ENCODE results near the gene MAST4.

Gene MAST4

DNA sequence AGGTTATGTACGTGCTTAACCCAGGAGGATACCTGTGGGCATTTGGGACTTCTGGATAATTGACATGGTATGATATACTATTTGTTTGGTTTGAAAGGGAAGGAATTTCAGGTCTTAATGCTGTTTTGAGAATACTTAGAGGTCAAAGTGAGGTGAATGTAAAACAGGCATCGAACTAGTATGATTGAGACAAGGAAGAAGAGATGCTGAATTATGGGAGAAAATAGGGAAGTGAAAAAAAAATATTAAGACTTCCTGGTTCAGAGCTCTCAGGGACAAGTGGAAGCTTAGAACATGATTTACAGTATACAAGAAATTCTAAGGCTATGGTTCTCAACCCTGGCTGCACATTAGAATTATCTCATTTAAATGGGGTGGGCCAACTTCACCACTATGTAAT lies 485.1 kb downstream of the MAST4 start:
- no peak for DNase-seq (ENCODE audit: low read depth)

DNA sequence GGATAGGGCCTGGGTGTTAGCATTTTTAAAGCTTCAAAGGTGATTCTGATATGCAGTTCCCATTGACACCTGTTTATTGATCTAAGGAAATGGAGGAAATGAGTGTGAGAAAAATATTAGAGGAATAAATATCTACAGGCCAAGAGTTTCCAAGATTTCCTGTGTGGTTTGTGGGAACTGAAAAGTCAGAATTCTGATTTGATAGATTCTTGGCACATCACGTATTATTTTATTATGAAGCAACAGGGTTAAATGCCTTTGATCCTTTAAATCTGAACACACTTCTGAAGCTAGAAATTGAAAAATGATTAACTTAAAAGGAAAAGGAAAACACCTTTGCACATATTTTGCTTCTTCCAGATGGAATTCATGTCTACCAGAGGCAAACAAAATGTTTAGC lies 486.7 kb downstream of the MAST4 start:
- no peak for DNase-seq (ENCODE audit: low read depth)

DNA sequence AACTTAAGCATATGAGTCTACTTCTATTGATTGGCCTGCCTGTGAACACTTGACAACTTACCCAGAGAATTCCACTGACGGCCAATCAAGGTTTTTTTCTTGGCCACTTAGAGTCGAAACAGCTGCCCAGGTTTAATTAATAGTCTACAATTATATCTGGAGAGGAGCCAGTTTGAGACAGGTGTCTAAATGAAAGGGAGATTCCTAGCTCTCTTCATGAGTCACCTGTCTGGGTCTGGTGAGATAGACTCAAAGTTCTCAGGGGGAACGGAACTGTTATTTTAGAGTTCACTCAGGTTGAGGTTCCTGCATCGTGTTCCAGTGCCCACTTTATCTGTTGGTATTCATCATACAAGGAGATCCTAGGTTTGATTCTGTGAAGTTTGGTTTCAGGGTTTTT lies 489.4 kb downstream of the MAST4 start:
- DNase-seq (ENCODE audit: low read depth), result no peak

DNA sequence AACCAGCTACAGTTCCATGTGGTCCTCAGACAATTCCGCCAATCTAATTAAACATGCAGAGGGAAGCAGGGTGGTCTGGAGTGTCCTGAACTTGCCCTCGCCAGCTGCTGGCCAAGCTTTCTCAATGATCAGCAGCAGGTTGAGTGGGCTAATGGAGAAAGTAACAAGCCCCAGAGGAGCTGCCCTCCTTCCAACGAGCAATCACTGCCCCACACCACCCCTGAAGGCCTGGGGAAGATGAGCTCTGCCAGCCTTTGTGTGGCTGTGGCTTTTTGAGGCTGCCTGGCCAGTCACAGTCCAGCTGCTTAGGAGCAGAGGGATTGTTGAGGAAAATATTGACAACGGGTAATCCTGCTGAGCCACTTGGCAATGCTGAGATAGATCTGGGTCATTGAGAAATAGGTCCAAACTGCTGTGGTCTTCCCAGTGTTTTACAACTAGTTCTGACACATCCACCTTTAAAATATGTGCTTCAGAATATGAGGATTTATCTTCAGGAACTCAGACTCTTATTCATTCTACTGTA lies 493.1 kb downstream of the MAST4 start:
- DNase-seq (ENCODE audit: low read depth), result peak; percentile 45

DNA sequence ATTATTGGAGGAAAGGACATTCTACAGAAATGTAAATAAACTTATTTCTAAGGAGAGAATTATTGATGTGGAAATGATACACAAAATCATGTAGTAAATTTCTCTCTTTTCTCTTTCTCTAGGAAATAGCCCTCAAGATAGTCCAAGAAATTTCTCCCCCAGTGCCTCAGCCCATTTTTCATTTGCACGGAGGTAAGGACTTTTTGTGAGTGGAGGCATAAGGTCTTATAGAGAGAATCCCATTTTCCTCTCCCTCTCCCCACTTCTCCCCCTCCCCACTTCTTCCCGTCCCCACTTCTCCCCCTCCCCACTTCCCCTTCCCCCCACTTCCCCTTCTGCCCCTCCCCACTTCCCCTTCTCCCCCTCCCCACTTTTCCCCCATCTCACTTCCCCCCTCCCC lies 493.8 kb downstream of the MAST4 start:
- DNase-seq (ENCODE audit: low read depth), result no peak

DNA sequence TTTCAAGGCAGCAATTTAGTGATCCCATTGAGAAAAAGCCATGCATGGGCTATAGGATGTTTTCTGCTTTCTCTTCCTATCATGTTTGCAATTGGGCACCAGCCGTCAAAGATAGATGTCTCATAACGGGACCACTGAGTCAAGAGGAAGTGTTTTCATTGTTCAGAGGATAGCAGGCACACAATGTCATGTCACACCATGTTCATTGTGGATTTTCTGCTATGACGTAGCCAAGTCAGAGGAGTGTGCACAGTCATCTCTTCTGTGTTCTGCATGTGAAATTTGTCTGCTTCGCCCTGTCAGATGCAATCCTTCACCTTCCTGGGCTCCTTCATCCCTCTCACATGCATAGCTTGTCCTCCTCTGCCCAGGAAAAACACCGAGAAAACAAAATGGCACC lies 494.4 kb downstream of the MAST4 start:
- DNase-seq (ENCODE audit: low read depth), result no peak

DNA sequence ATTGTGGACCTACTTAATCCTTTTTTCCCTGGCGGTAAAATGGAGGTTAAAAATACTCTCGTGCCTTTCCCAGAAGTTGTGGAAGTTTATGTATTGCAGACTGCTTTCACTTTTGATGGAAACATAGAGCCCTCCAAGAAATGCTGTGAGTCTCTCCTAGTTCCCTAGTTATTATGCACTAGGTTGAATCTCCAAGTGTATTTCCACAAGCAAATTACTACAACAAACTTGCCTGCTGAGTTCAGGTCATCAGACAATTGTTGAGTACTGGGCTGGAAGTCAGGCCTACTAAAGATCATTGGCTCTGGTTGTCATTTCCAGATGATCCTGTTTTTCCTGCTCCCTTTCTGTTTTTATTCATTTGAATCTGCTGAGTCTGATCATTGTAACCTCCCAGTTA lies 496.3 kb downstream of the MAST4 start:
- peak; percentile 29 for DNase-seq (ENCODE audit: low read depth)

DNA sequence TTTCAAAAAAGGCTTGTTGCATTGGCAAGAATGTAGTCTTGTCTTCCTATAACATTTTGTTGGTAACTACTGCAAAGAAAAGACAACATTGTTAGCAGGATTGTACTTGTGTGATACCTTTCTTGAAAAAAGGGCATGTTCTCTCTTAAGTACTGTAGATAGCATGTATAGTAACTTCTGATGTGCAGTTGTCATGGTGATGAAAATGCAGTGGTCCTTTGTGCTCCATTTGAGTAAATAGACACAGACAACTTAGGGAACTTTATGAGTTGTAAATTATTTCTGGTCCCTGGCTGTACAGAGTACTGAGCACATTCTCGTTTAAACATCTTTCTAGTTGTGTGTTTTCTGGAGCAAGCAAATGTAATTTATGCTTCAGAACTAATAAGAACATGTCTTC lies 497.1 kb downstream of the MAST4 start:
- DNase-seq (ENCODE audit: low read depth), result no peak

DNA sequence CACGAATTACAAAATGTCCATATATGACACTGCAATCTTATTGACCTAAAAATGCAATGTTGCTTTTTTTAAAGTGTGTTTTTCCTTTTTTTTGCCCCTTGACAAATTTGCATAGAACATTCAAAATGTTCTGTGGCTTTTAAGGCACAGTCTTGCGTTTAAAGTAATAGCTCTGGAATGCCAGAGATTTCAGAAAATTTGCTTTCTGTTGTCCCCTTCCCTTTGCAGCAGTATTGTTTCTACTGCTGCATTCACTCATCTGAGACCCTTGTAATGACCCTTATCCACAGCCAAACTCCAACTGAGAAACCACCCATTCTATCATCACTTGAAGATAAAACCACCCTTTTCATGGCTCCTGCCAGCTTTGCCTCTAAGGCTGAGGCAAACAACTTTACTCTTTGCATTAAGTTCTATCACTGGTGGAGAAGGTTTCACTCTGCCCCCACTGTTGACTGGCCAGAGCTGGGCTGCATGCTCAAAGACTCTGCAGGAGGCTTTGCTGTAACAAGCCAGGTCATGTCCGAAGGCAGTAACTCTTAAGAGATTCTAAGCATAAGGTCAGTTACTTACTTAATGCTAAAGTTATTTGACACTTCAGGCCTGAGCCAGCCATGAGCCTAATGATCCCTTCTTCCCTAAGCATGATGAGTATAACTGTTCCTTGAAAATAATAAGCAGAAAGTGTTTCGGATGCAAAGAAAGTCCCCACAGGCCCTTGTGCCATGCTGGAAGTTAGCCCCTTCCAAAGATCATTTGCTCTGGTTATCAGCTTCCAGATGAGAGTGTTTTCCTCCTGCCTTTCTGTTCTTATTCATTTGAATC lies 498.5 kb downstream of the MAST4 start:
- DNase-seq (ENCODE audit: low read depth), result peak; percentile 35

DNA sequence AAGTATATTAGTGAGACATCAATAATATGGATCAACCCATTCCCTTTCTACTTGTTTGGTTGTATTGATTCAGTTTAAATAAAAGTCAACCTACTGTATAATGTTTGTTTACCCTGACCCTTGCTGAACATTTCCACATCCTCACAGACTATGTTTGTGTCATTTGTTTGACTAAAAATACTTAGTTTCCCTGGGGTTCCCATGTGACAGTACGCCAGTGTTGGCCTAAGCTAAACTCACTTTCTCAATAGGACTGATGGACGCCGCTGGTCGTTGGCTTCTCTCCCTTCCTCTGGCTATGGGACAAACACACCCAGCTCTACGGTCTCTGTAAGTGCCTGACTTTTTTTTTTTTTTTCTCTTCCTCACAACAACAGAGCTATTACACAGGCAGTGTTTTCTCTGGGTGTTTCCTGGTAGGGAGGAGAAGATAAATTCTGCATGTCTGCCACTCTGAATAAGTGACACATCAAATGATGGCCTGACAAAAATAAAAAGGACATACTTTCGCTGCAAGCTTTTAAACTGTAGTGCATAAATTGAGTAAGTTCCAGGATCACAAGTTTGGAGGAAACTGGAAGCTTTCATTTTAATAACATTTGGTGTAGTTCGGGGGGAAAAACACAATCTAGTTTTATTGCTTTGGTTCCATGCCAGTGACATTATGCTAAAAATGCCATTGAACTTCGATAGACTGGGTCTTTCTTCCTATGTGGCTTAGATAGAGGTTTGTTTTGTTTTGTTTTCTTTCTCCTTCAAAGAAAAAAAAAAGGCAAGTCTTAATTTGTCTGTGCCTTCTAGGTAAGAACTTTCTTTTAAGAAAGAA lies 499.4 kb downstream of the MAST4 start:
- peak; percentile 42 for DNase-seq (ENCODE audit: low read depth)

DNA sequence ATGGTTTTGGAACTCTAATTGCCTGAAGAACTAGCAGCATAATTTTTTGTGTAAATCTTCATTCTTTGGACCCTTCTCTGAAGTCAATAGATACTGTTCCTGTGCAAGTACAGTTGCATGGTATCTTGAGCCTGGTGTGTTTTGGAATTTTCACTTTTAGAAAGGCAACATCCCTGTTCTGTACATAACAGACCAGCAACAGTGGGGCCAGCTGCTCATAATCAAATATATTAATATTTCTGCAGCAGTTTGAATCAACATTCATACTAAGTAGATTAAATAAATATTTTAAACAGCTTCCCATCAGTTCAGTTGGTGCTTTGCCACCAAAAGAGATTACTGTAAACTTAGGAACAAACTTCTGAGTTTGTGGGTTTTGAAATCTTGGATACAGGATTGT lies 502.5 kb downstream of the MAST4 start:
- no peak for DNase-seq (ENCODE audit: low read depth)

DNA sequence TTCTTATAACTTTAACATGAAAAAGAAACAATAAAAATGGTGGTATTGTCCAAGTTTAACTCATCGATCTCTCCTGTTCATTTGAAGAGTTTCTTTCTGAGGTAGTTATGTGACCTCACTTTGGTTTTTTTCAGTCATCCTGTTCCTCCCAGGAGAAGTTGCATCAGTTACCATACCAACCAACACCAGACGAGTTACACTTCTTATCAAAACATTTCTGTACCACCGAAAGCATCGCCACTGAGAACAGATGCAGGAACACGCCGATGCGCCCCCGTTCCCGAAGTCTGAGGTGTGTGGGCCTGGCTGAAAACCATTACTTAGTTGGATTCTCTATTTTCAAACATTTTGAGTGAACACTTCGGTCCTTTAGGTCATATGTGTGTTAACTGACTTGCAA lies 504.1 kb downstream of the MAST4 start:
- no peak for DNase-seq (ENCODE audit: low read depth)

DNA sequence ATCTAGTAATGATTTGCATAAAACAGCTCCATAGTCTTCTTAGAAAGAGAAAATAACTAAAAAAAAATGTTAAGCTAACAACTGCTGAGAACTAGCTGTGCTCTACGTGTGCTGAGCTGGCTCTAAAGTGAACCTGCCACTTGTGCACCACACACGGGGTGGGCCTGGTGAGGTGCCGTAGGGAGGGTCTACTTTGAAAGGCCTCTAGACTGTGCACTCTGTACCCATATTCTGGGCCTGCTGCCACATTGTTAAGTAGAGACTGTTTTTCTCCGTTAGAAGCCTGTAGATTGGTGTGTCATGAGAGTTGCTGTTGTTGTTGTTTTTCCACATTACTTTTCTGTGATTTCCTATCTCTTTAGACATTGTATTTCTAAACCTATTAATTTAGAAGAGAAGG lies 506.5 kb downstream of the MAST4 start:
- no peak for DNase-seq (ENCODE audit: low read depth)

DNA sequence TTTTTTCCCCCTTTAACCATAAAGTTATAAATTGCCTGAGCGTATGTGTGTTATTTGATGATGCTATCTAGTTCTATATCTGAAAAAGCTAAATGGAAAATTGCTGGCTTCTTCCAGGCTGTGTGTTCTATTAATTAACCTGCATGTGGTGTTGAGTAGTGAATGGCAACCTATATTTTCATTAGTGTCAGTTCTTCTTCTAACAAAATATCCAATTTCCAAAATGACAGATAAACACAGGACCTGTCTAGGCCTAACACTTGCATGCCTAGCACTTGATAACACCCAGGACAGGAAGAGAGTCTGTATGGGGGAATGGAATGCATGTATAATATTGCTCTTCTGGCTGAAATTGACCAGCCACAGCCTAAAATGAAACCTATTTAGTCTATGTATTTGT lies 508.7 kb downstream of the MAST4 start:
- DNase-seq (ENCODE audit: low read depth), result no peak

DNA sequence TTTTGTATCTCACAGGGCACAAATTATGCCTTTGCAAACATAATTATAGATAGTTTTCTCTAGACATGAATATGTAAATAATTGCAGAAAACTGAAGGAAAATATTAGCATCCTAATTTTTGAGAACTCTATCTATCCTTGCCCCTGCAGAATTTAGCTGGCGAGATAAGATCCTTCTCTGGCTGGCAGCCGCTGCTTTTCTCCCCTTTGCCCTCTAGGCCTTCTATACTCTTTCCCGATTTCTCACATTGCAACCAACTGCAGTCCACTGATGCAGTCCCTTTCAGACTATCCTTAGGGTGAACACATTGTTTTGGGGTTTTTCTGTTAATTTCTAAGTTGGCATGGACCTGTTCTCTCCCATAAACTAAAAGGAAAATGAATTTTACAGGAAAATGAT lies 509.1 kb downstream of the MAST4 start:
- DNase-seq (ENCODE audit: low read depth), result no peak

DNA sequence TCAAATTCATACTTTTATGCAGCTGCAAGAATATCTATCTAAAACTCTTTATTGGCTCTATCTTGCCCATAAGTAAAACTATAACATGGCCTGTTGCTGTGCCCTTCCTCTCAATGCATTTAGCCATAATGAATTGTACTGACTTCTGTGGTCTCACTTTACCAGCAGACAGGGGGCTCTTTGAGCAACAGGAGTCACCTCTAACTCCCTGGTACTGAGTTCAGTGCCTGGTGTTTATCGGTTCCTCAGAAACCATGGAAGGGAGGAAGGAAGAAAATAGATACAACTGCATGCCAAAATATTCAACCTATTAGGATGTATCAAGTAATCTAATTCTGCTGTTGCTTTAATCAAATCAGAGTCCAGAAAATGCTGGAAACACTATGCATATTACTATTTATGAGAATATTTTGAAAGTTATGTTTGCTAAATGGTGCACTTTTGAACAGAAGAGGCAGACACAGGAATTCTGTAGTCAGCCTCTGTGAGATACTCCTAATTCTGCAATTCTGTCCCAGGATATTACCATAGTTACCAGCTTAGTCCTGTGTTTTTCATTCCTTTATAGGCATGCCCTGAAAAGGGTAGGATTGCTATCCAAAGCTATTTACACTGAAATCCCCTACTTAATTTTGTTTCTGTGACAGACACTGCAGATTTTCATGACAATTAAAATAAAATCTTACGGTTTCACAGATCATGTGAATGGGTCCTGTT lies 510.6 kb downstream of the MAST4 start:
- DNase-seq (ENCODE audit: low read depth), result no peak

DNA sequence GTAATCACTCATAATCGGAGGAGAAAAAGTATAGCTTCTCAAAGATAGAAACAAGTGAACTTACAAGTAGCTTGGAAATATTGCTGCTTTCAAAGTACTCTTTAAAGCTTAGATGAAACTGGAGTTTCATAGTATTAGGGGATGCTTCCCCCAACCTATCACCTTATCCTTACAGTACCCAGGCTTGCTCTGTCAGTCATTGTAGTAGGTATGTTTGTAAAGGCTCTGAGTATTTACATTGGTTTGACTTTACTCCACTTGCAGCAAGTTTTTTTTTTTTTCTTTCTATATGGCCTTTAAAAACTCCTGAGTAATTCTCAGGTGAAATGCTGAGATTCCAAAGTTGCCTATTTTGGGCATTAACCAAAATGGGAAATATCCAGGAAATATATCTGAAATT lies 515.6 kb downstream of the MAST4 start:
- DNase-seq (ENCODE audit: low read depth), result no peak

DNA sequence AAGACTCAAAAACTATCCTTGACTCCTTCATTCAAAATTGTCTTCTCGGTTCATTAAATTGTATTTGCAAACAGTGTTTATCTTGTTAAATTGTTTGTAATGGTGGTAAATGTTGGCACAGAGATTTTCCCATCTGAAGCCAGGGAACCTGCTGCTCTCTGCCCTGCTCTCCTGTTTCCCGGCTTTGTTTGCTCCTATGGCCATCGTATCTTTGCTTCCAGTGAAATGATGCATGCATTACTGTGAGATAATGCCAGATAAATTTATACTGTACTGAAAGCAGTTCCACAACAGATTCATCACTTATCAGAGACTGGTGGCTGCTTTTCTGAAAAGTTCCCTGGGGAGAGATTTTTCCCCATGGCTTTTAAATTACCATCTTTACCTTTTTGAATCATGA lies 519.1 kb downstream of the MAST4 start:
- no peak for DNase-seq (ENCODE audit: low read depth)

DNA sequence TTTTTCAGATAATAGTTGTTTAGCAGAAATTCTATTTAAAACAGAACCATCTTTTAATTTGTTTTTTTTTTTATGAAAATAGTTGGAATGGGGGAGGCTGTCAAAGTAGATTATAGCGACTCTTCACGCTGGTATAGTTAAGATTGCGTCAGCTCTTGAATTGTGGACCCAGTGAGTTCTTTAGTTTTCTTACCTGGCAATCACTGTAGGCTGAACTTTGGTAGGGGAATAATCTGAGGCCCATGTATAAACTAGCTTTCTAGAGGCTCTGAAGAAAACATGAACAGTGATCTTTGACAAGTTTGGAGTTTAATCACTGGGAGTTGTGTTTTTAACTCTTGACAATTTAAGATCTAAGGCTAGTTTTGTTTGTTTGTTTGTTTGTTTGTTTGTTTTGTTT lies 519.6 kb downstream of the MAST4 start:
- DNase-seq (ENCODE audit: low read depth), result no peak

DNA sequence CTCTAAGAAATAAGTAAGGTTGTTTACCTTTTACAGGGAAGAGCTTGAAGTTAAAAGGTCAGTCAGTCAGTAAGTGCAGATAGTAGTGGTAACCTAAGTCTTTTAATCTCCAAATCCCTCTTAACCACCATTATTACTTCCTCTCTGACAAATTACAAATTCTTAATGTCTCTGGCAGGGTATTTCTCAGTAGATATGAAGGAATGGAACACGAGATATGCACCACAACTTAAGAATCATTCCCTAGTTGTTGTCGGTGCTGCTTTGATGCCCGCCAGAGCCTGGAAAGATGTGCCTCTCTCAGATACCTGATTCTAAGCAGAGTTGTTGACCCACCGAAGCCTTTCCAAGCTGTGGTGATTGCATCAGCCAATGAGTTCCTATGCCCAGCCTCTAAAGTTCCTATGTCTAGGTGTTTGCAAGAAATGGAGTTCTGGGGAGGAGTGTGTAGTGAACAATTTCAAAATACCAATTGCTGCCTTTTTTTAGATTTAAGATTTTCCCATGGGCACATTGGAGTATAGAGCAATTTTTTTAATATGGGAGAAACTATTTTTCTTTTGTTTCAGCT lies 521.9 kb downstream of the MAST4 start:
- DNase-seq (ENCODE audit: low read depth), result no peak

DNA sequence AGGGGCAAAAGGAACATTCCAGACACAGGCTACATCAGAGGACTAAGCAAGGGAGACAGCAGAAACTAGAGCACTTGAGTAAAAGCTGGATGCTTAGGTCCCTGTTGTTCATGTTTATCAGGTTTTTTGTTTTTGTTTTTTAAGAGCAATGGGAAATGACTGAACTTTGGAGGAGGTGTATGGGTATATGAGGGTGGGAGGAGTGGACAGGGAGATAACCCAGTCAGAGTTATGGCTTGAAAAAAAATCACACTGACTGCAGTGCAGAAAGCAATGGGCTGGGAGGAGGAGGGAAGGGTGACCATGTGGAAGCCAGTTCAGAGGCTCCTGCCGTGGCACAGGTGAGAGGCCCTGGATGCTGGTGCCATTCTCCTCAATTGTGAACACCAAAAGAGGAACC lies 522.8 kb downstream of the MAST4 start:
- no peak for DNase-seq (ENCODE audit: low read depth)

DNA sequence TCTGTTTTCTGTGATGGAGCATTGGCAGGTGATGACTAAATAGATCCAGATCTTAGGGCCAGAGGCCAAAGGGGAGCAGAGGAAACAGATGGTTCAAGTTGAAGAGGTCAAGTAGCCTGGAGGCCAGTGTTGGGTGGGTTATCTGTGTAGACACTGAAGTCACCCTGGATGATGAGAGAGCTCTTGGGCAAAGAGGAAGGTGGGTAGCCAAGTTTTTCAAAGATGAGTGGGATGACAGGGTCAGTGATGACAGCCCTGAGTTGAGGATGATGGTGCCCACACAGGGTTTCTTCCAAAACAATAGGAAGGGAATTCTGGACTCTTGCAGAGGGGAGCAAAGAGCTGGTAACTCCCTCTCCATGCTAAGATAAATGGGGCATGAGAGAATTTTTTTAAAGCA lies 523.8 kb downstream of the MAST4 start:
- DNase-seq (ENCODE audit: low read depth), result no peak
